Measurements from ENCODE around the gene DAAM2.

The DAAM2 gene

GRCh38 chr6:39924283-39924682, 132.1 kb downstream of the DAAM2 start:
- no peak overlapping the region for H3K4me3 ChIP-seq (replicated peaks; ENCODE audit: low read depth, low read length)
- no peak for DNase-seq (ENCODE audit: extremely low read depth, low read depth)
- no peak for TF ChIP-seq CTCF (IDR thresholded peaks at IDR 0.05; ENCODE audit: low read depth, low read length, missing control alignments)

- H3K4me3 ChIP-seq (replicated peaks; ENCODE audit: low read depth, low read length): no peak overlapping the region
- TF ChIP-seq CTCF (IDR thresholded peaks at IDR 0.05; ENCODE audit: low read depth, low read length, missing control alignments): no peak
- DNase-seq (ENCODE audit: extremely low read depth, low read depth): no peak
Measured at GRCh38 chr6:39925191-39925930, 133.2 kb downstream of the DAAM2 start.

- no peak for DNase-seq (ENCODE audit: extremely low read depth, low read depth)
- TF ChIP-seq CTCF (IDR thresholded peaks at IDR 0.05; ENCODE audit: low read depth, low read length, missing control alignments): no peak
- no peak overlapping the region for H3K4me3 ChIP-seq (replicated peaks; ENCODE audit: low read depth, low read length)
Measured at GRCh38 chr6:39925931-39926290, 133.7 kb downstream of the DAAM2 start.

GRCh38 chr6:39926668-39927067, 134.5 kb downstream of the DAAM2 start:
- H3K4me3 ChIP-seq (replicated peaks; ENCODE audit: low read depth, low read length): no peak overlapping the region
- no peak for DNase-seq (ENCODE audit: extremely low read depth, low read depth)
- no peak for TF ChIP-seq CTCF (IDR thresholded peaks at IDR 0.05; ENCODE audit: low read depth, low read length, missing control alignments)

- DNase-seq (ENCODE audit: extremely low read depth, low read depth): no peak
- no peak overlapping the region for H3K4me3 ChIP-seq (replicated peaks; ENCODE audit: low read depth, low read length)
- no peak for TF ChIP-seq CTCF (IDR thresholded peaks at IDR 0.05; ENCODE audit: low read depth, low read length, missing control alignments)
Measured at GRCh38 chr6:39927159-39927558, 135.0 kb downstream of the DAAM2 start.

GRCh38 chr6:39929039-39929732, 137.0 kb downstream of the DAAM2 start:
- no peak for TF ChIP-seq CTCF (IDR thresholded peaks at IDR 0.05; ENCODE audit: low read depth, low read length, missing control alignments)
- DNase-seq (ENCODE audit: extremely low read depth, low read depth): no peak
- no peak overlapping the region for H3K4me3 ChIP-seq (replicated peaks; ENCODE audit: low read depth, low read length)

Data from HFF-Myc (cell line).